Measurements from ENCODE around the gene SPTB.

DNA sequence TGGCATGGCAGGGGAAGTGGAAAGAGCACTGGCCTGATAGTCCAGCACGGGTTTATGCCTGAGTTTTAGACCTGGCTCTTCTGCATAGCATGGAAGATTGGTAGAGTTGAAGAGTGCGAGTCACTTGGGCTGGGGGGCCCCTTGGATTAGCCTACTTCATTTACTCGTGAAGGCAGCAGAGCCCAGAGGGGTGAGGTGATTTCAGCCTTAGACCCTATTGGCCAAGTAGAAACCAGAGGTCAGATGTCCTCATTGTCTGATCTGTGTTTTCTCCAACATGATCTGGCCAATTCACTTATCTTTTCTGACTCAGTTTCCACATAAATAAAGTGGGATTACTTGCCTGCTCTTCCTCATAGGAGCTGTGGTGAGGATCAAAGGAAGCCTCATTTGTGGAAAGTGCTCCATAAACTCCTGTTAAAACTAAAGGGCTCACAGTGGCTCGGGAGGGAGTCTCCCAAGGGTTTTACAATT lies 173.6 kb downstream of the SPTB start:
- TF ChIP-seq ZNF274 (IDR thresholded peaks at IDR 0.05; ENCODE audit: low read depth, low read length) (no peak), YY1 (IDR thresholded peaks at IDR 0.05; ENCODE audit: insufficient read depth, insufficient read length) (no peak), SUZ12 (IDR thresholded peaks at IDR 0.05; ENCODE audit: extremely low read depth, insufficient read depth, insufficient read length) (peak; percentile 41)

Data from NT2/D1 (cell line).